ENCODE data around the gene CLCF1. TPM values are rescaled to one million over a fixed set of nuclear protein-coding genes. Genes with fewer than 3 reads are reported as not detected.

Gene CLCF1
- total RNA-seq, 1 experiment from 2014 or later = 2.1 TPM

- no peak for TF ChIP-seq CTCF (conservative IDR thresholded peaks at IDR 0.05)
- no peak overlapping the region for H3K4ac ChIP-seq (ENCODE audit: low read depth, low read length)
- H4K8ac ChIP-seq (replicated peaks; ENCODE audit: insufficient read length, low read depth, low read length) = no peak overlapping the region
- Mint-ChIP-seq H3K4me1 (peaks cover 4 to 11% of the 10 kb centered on the region in 2 experiments), H3K27me3 (ENCODE audit: low read depth) (peaks cover 1% of the 10 kb centered on the region; the same call in 1 of the 2 replicates), H3K9me3 (peaks cover 0 to under 1% of the 10 kb centered on the region in 2 experiments; a peak in 3 of 5 replicates), H3K27ac (no peak overlapping the region), H3K36me3 (ENCODE audit: insufficient read depth in 1 of 3, low read depth in 3 of 3) (no peaks in the 10 kb centered on the region), H3K4me3 (no peak overlapping the region)
- no peaks in the 10 kb centered on the region for H3K23me2 ChIP-seq (ENCODE audit: insufficient read length, low read depth, low read length, poor library complexity, severe bottlenecking)
- H2BK5ac ChIP-seq (ENCODE audit: insufficient read length, low read length) = no peak overlapping the region
- no peak overlapping the region for H3K4me2 ChIP-seq (ENCODE audit: insufficient read depth, insufficient read length, low read length)
- no peak overlapping the region for H2BK15ac ChIP-seq (ENCODE audit: low read depth, low read length)
- H4K91ac ChIP-seq (ENCODE audit: insufficient read length, low read depth, low read length) = no peak overlapping the region
- H2BK120ac ChIP-seq (ENCODE audit: low read depth, low read length, poor library complexity, severe bottlenecking) = no peak overlapping the region
- no peak overlapping the region for H2BK20ac ChIP-seq (ENCODE audit: low read depth, low read length, poor library complexity, severe bottlenecking)
- H3K9ac ChIP-seq (ENCODE audit: extremely low read depth, insufficient read length, low read length) = no peak overlapping the region
- H3T11ph ChIP-seq (ENCODE audit: low read length) = no peak overlapping the region
- no peaks in the 10 kb centered on the region for H3K79me2 ChIP-seq (ENCODE audit: insufficient read depth, low read length)
- no peak overlapping the region for H3K14ac ChIP-seq (ENCODE audit: insufficient read depth, low read length)
- no peaks in the 10 kb centered on the region for H4K20me1 ChIP-seq (ENCODE audit: control insufficient read depth, insufficient read depth, insufficient read length)
- no peak overlapping the region for H2AFZ ChIP-seq (ENCODE audit: low read length)
- no CpG with 5 or more reads among the region's 4 CpGs for WGBS (ENCODE audit: extremely low coverage, insufficient read length, low lambda C conversion rate)
- H3K56ac ChIP-seq (ENCODE audit: insufficient read length, low read depth, low read length) = no peak overlapping the region
- H3K27me3 ChIP-seq (ENCODE audit: insufficient read depth, low read length) = no peaks in the 10 kb centered on the region
- H3K27ac ChIP-seq (ENCODE audit: insufficient read length, low read depth, low read length) = no peak overlapping the region
- H3K23ac ChIP-seq (ENCODE audit: insufficient read length, low read depth, low read length) = no peak overlapping the region
- no peak overlapping the region for H4K5ac ChIP-seq (ENCODE audit: insufficient read length, low read depth, low read length)
- H3K79me1 ChIP-seq (ENCODE audit: insufficient read depth, low read depth, low read length, poor library complexity, severe bottlenecking) = no peaks in the 10 kb centered on the region
- no peak for DNase-seq
- no peaks in the 10 kb centered on the region for H3K9me3 ChIP-seq (ENCODE audit: control insufficient read depth, low read depth, low read length)
- H2AK5ac ChIP-seq (ENCODE audit: insufficient read length, low read length) = no peak overlapping the region
- H3K18ac ChIP-seq (ENCODE audit: insufficient read length, low read depth, low read length) = no peak overlapping the region
- no peaks in the 10 kb centered on the region for H3K4me1 ChIP-seq (ENCODE audit: insufficient read depth, low read length)
- no peak overlapping the region for H2BK12ac ChIP-seq (ENCODE audit: insufficient read length, low read depth, low read length)
Observed at GRCh38 chr11:67344264-67344663, 29.1 kb downstream of the CLCF1 start.

Data from H9 (cell line).